Right lobe of liver (tissue), 4 donors: ENCODE results near the gene SMPD4.
"Not testable (repeated sequence)": the region's sequence is repeated elsewhere in the genome, so short reads cannot be mapped to it uniquely, and the experiment has no call there.

ENCODE experiments used
- CTCF ChIP-seq, 4 donors: fragments of 200-600 bp in 3 of 4; fragments of 450-650 bp in 1 of 4; IDR thresholded peaks; one replicate each; pipeline versions ENCODE4 v1.5.1 to v1.8.0; 2016 to 2022; ENCODE audit warnings: antibody characterized with exemption in 4 of 4, mild to moderate bottlenecking in 2 of 4
- POLR2A ChIP-seq: fragments of 450-650 bp; IDR thresholded peaks from one replicate; pipeline ENCODE4 v1.6.1; 2017; ENCODE audit warnings: antibody characterized with exemption, mild to moderate bottlenecking
- donor health status: DM: no; HTN: no; CAD: no.
- donor health status: DM: no; HTN: no; CAD: no.
- donor health status: DM: no; HTN: yes; CAD: no.

- not testable (repeated sequence) for TF ChIP-seq CTCF (IDR thresholded peaks at IDR 0.05); POLR2A
Measured at GRCh38 chr2:130141645-130142370, 39.6 kb downstream of the SMPD4 start.
